ENCODE data around the gene MAPK8IP2. TPM values are rescaled to one million over a fixed set of nuclear protein-coding genes. Genes with fewer than 3 reads are reported as not detected.

MAPK8IP2 gene
- total RNA-seq, 2 donors from 2014 or later: 0.60 to 0.62 TPM

DNA sequence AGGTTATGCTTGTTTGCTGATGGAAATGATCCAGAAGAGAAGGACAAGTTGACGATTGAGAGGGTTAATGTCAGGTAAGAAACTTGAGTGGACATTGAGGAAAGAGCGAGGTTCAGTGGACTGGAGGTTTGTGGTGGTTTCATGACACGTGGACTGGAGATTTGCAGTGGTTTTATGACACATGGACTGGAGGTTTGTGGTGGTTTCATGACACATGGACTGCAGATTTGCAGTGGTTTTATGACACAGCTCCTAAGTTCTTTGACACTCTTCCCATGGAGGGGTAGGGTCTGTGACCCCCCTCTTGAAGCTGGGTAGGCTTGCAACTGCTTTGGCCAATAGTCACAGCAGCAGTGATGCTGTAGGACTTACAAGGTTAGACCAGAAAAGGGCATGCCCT, 5.4 kb upstream of the MAPK8IP2 start:
- no peak for DNase-seq
- Mint-ChIP-seq H3K4me1 (ENCODE audit: low read depth) (no peaks in the 10 kb centered on the region), H3K36me3 (ENCODE audit: insufficient read depth in 2 of 2) (peaks cover 0 to 4% of the 10 kb centered on the region in 2 donors), H3K27me3 (ENCODE audit: low read depth) (peaks cover 7% of the 10 kb centered on the region), H3K4me3 (no peak overlapping the region), H3K9me3 (no peaks in the 10 kb centered on the region), H3K27ac (no peak overlapping the region)
- ATAC-seq (replicated peaks in 1 of 2): no peak

DNA sequence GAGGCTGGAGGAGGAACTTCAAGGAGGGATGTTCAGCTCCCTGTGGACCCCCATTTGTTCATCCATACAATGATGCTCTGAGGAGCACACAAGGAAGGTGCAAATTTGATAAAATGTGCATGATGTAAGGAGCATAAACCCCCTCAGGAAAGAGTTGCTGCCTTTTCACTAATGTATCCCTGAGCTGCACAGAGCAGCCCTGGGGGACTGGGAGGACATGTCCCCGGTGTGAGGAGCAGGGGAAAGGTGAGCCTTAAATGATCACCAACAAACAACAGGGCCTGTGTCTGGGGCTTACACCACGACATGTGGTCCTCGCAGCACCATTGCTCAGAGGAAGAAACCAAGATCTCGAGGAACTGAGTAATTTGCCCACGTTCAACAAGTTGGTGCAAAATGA, 3.5 kb upstream of the MAPK8IP2 start:
- no peak for DNase-seq
- Mint-ChIP-seq H3K36me3 (ENCODE audit: insufficient read depth in 2 of 2) (peaks cover 0 to 5% of the 10 kb centered on the region in 2 donors), H3K27ac (no peak overlapping the region), H3K4me3 (no peak overlapping the region), H3K9me3 (no peaks in the 10 kb centered on the region), H3K27me3 (ENCODE audit: low read depth) (peaks cover 16% of the 10 kb centered on the region), H3K4me1 (ENCODE audit: low read depth) (no peaks in the 10 kb centered on the region)
- ATAC-seq (replicated peaks in 1 of 2): no peak

GRCh38 chr22:50599816-50600455, 657 bp upstream of the MAPK8IP2 start:
- peaks cover 0 to 5% of the 10 kb centered on the region in 2 donors for H3K36me3 Mint-ChIP-seq (ENCODE audit: insufficient read depth in 2 of 2)
- peaks cover 28% of the 10 kb centered on the region for H3K27me3 Mint-ChIP-seq (ENCODE audit: low read depth)
- DNase-seq (peak; percentile 68 to 75), ATAC-seq (replicated peaks in 1 of 2) (peak; percentile 74 to 76)
- peak overlapping the region; percentile 31 to 61 for H3K4me3 Mint-ChIP-seq
- no peak overlapping the region for H3K27ac Mint-ChIP-seq
- no peaks in the 10 kb centered on the region for H3K4me1 Mint-ChIP-seq (ENCODE audit: low read depth)
- H3K9me3 Mint-ChIP-seq: no peaks in the 10 kb centered on the region

- Mint-ChIP-seq H3K9me3 (no peaks in the 10 kb centered on the region), H3K27me3 (ENCODE audit: low read depth) (peaks cover 28% of the 10 kb centered on the region), H3K4me3 (peak overlapping the region in 1 of 2 donors; percentile 76), H3K27ac (no peak overlapping the region), H3K36me3 (ENCODE audit: insufficient read depth in 2 of 2) (peaks cover 0 to 5% of the 10 kb centered on the region in 2 donors), H3K4me1 (ENCODE audit: low read depth) (no peaks in the 10 kb centered on the region)
- DNase-seq (no peak), ATAC-seq (replicated peaks in 1 of 2) (no peak)
Observed at GRCh38 chr22:50600967-50601668, 525 bp downstream of the MAPK8IP2 start.

GRCh38 chr22:50601669-50602337, 1.2 kb downstream of the MAPK8IP2 start:
- H3K36me3 Mint-ChIP-seq (ENCODE audit: insufficient read depth in 2 of 2): peaks cover 0 to 5% of the 10 kb centered on the region in 2 donors
- peak overlapping the region; percentile 58 to 76 for H3K4me3 Mint-ChIP-seq
- no peaks in the 10 kb centered on the region for H3K9me3 Mint-ChIP-seq
- H3K4me1 Mint-ChIP-seq (ENCODE audit: low read depth): no peaks in the 10 kb centered on the region
- H3K27me3 Mint-ChIP-seq (ENCODE audit: low read depth): peaks cover 28% of the 10 kb centered on the region
- DNase-seq: no peak
- no peak for ATAC-seq (replicated peaks in 1 of 2)
- H3K27ac Mint-ChIP-seq: no peak overlapping the region

DNA sequence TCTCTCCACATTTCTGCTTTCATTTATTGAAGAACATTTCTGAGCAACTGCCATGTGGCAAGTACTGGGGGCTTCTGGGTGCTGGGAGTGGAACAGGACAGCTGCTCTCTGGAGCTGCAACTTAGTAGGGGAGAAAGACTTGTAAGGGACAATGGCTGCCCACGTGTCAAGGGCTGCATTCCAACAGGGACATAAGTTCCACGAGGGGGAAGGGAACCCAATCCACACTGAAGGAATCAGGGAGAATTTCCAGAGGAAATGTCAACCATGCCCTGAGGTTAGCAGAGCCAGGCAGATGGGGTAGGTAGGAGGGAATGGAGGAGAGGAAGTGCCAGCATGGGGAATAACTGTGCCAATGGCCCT, 1.7 kb downstream of the MAPK8IP2 start:
- Mint-ChIP-seq H3K27ac (no peak overlapping the region), H3K36me3 (ENCODE audit: insufficient read depth in 2 of 2) (peaks cover 0 to 5% of the 10 kb centered on the region in 2 donors), H3K9me3 (no peaks in the 10 kb centered on the region), H3K27me3 (ENCODE audit: low read depth) (peaks cover 32% of the 10 kb centered on the region), H3K4me1 (ENCODE audit: low read depth) (no peaks in the 10 kb centered on the region), H3K4me3 (peak overlapping the region; percentile 58 to 76)
- ATAC-seq (replicated peaks in 1 of 2) (no peak), DNase-seq (no peak)

DNA sequence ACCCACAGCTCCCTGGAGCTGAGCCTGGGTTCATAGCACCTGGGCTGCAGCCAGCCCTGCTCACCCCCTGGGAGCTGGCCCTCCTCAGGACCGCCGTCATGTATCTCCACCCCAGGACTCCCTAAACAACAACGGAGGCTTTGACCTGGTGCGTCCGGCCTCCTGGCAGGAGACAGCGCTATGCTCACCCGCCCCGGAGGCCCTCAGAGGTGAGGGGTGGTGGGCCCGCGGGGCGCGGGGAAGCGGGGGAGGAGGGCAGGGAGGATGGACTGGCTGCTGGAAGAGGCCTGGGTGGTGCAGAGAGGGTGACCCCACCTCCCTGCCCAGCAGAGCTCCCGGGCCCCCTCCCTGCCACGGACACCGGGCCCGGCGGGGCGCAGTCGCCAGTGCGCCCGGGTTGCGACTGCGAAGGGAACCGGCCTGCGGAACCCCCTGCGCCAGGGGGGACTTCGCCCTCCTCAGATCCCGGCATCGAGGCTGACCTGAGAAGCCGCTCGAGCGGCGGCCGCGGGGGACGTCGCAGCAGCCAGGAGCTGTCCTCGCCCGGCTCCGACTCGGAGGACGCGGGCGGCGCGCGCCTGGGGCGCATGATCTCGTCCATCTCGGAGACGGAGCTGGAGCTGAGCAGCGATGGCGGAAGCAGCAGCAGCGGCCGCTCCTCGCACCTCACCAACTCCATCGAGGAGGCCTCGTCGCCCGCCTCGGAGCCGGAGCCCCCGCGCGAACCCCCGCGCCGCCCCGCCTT, 3.1 kb downstream of the MAPK8IP2 start:
- H3K27ac Mint-ChIP-seq: no peak overlapping the region
- peaks cover 40% of the 10 kb centered on the region for H3K27me3 Mint-ChIP-seq (ENCODE audit: low read depth)
- H3K4me1 Mint-ChIP-seq (ENCODE audit: low read depth): no peaks in the 10 kb centered on the region
- peaks cover 0 to 1% of the 10 kb centered on the region in 2 donors for H3K36me3 Mint-ChIP-seq (ENCODE audit: insufficient read depth in 2 of 2)
- DNase-seq (no peak), ATAC-seq (replicated peaks in 1 of 2) (no peak)
- H3K9me3 Mint-ChIP-seq: no peaks in the 10 kb centered on the region
- no peak overlapping the region for H3K4me3 Mint-ChIP-seq

GRCh38 chr22:50604256-50605001, 3.8 kb downstream of the MAPK8IP2 start:
- peaks cover 0 to 1% of the 10 kb centered on the region in 2 donors for H3K36me3 Mint-ChIP-seq (ENCODE audit: insufficient read depth in 2 of 2)
- H3K27ac Mint-ChIP-seq: no peak overlapping the region
- peaks cover 42% of the 10 kb centered on the region for H3K27me3 Mint-ChIP-seq (ENCODE audit: low read depth)
- H3K9me3 Mint-ChIP-seq: no peaks in the 10 kb centered on the region
- no peak overlapping the region for H3K4me3 Mint-ChIP-seq
- DNase-seq (no peak), ATAC-seq (replicated peaks in 1 of 2) (no peak)
- no peaks in the 10 kb centered on the region for H3K4me1 Mint-ChIP-seq (ENCODE audit: low read depth)

DNA sequence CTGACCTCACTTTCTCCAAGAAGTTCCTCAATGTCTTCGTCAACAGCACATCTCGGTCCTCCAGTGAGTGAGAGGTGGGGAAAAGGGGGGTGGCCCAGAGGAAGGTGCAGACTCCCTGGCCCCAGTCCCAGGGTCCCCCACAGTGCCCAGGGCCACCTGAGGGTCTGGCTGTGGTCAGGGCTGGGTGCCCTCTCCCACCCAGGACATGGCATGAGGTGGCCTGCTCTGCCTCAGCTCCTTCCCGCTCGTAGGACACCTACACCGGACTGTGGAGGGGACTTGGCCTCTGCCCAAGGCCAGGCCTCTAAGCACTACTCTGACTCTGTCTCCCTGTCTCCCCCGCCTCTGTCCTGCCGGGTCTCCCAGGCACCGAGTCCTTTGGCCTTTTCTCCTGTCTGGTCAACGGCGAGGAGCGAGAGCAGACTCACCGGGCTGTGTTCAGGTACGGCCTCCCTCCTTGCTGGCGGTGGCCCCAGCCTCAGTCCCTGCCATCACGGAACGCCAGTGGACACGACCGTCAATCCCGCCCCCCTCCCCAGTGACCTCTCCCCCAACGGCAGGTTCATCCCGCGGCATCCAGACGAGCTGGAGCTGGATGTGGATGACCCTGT, 4.5 kb downstream of the MAPK8IP2 start:
- no peaks in the 10 kb centered on the region for H3K9me3 Mint-ChIP-seq
- ATAC-seq (replicated peaks in 1 of 2) (no peak), DNase-seq (no peak)
- no peak overlapping the region for H3K27ac Mint-ChIP-seq
- peaks cover 42% of the 10 kb centered on the region for H3K27me3 Mint-ChIP-seq (ENCODE audit: low read depth)
- H3K36me3 Mint-ChIP-seq (ENCODE audit: insufficient read depth in 2 of 2): peaks cover 0 to 1% of the 10 kb centered on the region in 2 donors
- no peak overlapping the region for H3K4me3 Mint-ChIP-seq
- no peaks in the 10 kb centered on the region for H3K4me1 Mint-ChIP-seq (ENCODE audit: low read depth)

- Mint-ChIP-seq H3K9me3 (no peaks in the 10 kb centered on the region), H3K27me3 (ENCODE audit: low read depth) (peaks cover 48% of the 10 kb centered on the region)
Observed at GRCh38 chr22:50605613-50606074, 5.1 kb downstream of the MAPK8IP2 start.

GRCh38 chr22:50606165-50606945, 5.8 kb downstream of the MAPK8IP2 start:
- ATAC-seq (replicated peaks in 1 of 2) (peak; percentile 30 to 54), DNase-seq (peak in 1 of 2 donors; percentile 43)
- Mint-ChIP-seq H3K36me3 (ENCODE audit: insufficient read depth in 2 of 2) (peaks cover 0 to 1% of the 10 kb centered on the region in 2 donors), H3K27ac (no peak overlapping the region), H3K4me3 (no peak overlapping the region), H3K9me3 (no peaks in the 10 kb centered on the region), H3K4me1 (ENCODE audit: low read depth) (no peaks in the 10 kb centered on the region), H3K27me3 (ENCODE audit: low read depth) (peaks cover 49% of the 10 kb centered on the region)

More at GRCh38 chr22:50605613-50606074, 5.1 kb downstream of the MAPK8IP2 start:
- Mint-ChIP-seq H3K4me3 (no peak overlapping the region), H3K4me1 (ENCODE audit: low read depth) (no peaks in the 10 kb centered on the region), H3K27ac (no peak overlapping the region), H3K36me3 (ENCODE audit: insufficient read depth in 2 of 2) (peaks cover 0 to 1% of the 10 kb centered on the region in 2 donors)
- ATAC-seq (replicated peaks in 1 of 2) (peak in 1 of 2 donors; percentile 6), DNase-seq (no peak)
